ENCODE measurements around the gene SLC5A11.

- no peak for TF ChIP-seq CTCF (IDR thresholded peaks at IDR 0.05)
- no peak for TF ChIP-seq POLR2AphosphoS5 (IDR thresholded peaks at IDR 0.05)
Observed at GRCh38 chr16:24908716-24909115, 63.0 kb downstream of the SLC5A11 start.
